ENCODE measurements around the gene FBXO38.

Gene FBXO38

DNA sequence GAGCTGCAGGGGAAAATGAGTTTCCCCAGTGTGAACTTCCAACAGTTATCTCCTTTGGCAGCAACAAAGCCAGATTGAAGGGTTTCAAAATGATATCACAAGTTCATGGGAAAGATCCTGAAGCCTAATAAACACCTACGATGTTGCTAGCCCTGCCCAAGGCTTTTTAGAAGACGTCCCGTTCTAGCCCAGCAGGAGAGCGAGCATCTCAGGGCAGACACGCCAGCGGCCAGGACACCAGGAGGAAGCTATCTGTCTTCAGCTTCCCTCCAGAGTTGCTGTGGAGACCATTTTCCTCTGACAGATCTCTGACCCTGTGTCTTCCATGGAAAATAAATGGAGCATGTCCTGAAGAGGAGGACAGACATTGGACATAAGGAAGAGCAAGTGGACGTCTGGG lies 98.4 kb downstream of the FBXO38 start:
- H3K27ac ChIP-seq (ENCODE audit: low read length) = no peak overlapping the region
- no peaks in the 10 kb centered on the region for H3K9me3 ChIP-seq (ENCODE audit: control insufficient read depth in 1 of 2, low read length in 2 of 2)
- H3K4me1 ChIP-seq (ENCODE audit: control insufficient read depth in 1 of 2, insufficient read depth in 2 of 2, low read length in 2 of 2) = no peaks in the 10 kb centered on the region
- H3K4me3 ChIP-seq (ENCODE audit: low read depth in 1 of 2, low read length in 2 of 2) = no peak overlapping the region
- no peaks in the 10 kb centered on the region for H3K36me3 ChIP-seq (ENCODE audit: control insufficient read depth in 1 of 2, insufficient read depth in 2 of 2, low read length in 2 of 2)
- no peaks in the 10 kb centered on the region for H3K27me3 ChIP-seq (ENCODE audit: low read depth, low read length)

DNA sequence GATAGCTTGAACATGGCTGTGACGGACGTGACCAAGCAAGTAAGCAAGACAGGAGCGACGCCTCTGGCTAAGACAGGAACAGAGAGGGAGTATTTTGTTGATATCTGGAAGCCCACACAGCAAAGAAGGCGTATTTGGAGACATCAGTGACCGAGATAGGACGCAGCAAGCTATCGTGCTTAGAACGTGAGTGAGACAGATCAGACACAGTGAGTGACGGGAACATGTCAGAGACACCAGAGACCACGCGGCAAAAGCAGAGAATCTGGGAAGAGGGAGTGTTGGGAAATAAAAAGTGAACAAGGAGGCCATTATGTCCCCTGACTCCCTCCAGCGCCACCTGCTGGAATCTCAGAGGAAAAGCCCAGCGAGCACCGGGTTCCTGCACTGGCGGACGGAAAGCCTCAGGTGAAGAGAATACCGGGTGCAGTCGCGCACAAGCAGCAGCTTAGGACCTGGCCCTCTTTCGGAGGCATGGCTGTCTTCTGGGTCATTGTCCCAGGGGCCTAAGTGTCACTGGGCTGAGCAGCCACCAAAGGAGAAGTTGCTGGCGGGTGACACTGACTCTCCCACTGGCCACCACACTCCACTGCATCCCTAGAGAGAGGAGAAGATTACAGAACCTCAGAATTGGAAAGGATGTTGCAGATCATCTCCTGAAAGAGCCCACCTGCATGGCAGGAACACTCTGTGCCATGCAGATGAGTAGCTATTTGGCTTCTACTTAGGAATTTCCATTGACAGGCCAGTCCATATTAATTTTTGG lies 99.1 kb downstream of the FBXO38 start:
- H3K36me3 ChIP-seq (ENCODE audit: control insufficient read depth in 1 of 2, insufficient read depth in 2 of 2, low read length in 2 of 2) = no peaks in the 10 kb centered on the region
- H3K27ac ChIP-seq (ENCODE audit: low read length) = no peak overlapping the region
- no peaks in the 10 kb centered on the region for H3K4me1 ChIP-seq (ENCODE audit: control insufficient read depth in 1 of 2, insufficient read depth in 2 of 2, low read length in 2 of 2)
- H3K4me3 ChIP-seq (ENCODE audit: low read depth in 1 of 2, low read length in 2 of 2) = no peak overlapping the region
- no peaks in the 10 kb centered on the region for H3K27me3 ChIP-seq (ENCODE audit: low read depth, low read length)
- H3K9me3 ChIP-seq (ENCODE audit: control insufficient read depth in 1 of 2, low read length in 2 of 2) = no peaks in the 10 kb centered on the region

DNA sequence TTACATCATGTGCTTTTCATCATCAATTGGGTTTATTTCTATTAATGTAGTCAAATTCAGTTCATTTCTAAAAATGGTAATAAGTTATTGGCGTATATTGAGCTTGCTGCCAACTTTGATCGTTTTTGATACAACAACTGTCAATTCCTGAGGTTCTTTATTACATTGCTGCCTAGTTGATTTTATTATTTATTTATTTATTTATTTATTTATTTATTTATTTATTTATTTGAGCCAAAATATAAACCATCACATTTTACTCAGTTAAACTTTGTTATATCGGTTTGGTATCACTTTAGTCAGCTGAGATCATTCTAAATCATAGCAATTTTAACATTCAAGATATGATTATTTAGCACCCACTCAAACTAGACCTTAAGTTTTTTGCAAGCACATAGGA lies 100.0 kb downstream of the FBXO38 start:
- no peaks in the 10 kb centered on the region for H3K36me3 ChIP-seq (ENCODE audit: control insufficient read depth in 1 of 2, insufficient read depth in 2 of 2, low read length in 2 of 2)
- H3K4me1 ChIP-seq (ENCODE audit: control insufficient read depth in 1 of 2, insufficient read depth in 2 of 2, low read length in 2 of 2) = no peaks in the 10 kb centered on the region
- no peak overlapping the region for H3K27ac ChIP-seq (ENCODE audit: low read length)
- no peaks in the 10 kb centered on the region for H3K27me3 ChIP-seq (ENCODE audit: low read depth, low read length)
- H3K9me3 ChIP-seq (ENCODE audit: control insufficient read depth in 1 of 2, low read length in 2 of 2) = no peaks in the 10 kb centered on the region
- no peak overlapping the region for H3K4me3 ChIP-seq (ENCODE audit: low read depth in 1 of 2, low read length in 2 of 2)

DNA sequence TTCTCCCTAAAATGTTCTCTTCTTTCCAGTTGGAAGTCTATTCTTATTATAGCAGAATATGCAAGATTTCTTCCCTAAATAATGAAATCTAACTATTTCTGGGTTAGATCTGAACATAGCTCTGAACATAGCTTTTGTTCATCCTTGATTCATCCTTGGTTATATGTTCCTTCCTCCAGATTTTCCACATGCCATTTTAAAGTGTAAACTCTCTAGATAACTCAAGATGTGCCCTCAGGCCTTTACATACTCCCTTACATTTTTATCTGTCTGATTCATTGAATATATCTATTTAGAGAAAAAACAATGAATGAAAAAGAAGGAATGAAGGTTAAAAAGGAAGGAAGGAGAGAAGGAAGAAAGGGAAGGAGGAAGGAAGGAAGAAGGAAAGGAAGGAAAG lies 100.9 kb downstream of the FBXO38 start:
- Histone ChIP-seq H3K4me1 (ENCODE audit: control insufficient read depth in 1 of 2, insufficient read depth in 2 of 2, low read length in 2 of 2) (no peaks in the 10 kb centered on the region), H3K36me3 (ENCODE audit: control insufficient read depth in 1 of 2, insufficient read depth in 2 of 2, low read length in 2 of 2) (no peaks in the 10 kb centered on the region), H3K27me3 (ENCODE audit: low read depth, low read length) (no peaks in the 10 kb centered on the region), H3K27ac (ENCODE audit: low read length) (no peak overlapping the region), H3K9me3 (ENCODE audit: control insufficient read depth in 1 of 2, low read length in 2 of 2) (no peaks in the 10 kb centered on the region), H3K4me3 (ENCODE audit: low read depth in 1 of 2, low read length in 2 of 2) (no peak overlapping the region)

DNA sequence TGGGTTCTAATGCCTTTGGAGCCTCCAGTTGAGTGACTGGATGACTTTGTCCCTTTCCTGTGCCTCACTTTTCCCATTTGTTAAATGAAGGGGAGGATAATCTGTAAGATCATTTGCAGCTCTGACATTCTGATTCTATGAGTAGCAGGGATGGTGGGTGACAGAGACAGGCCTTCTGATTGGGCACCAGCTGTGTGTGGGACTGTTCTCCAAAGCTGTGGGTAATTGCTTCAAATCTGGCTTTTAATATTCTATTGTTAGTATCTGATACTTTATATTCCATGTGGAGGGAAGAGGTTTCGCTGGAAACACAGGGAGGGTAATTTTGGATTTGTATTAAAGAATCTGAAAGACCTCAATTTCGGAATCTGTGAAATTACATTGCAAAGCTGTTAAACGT lies 102.7 kb downstream of the FBXO38 start:
- no peak overlapping the region for H3K4me3 ChIP-seq (ENCODE audit: low read depth in 1 of 2, low read length in 2 of 2)
- no peaks in the 10 kb centered on the region for H3K27me3 ChIP-seq (ENCODE audit: low read depth, low read length)
- no peaks in the 10 kb centered on the region for H3K4me1 ChIP-seq (ENCODE audit: control insufficient read depth in 1 of 2, insufficient read depth in 2 of 2, low read length in 2 of 2)
- H3K27ac ChIP-seq (ENCODE audit: low read length) = no peak overlapping the region
- no peaks in the 10 kb centered on the region for H3K9me3 ChIP-seq (ENCODE audit: control insufficient read depth in 1 of 2, low read length in 2 of 2)
- no peaks in the 10 kb centered on the region for H3K36me3 ChIP-seq (ENCODE audit: control insufficient read depth in 1 of 2, insufficient read depth in 2 of 2, low read length in 2 of 2)

DNA sequence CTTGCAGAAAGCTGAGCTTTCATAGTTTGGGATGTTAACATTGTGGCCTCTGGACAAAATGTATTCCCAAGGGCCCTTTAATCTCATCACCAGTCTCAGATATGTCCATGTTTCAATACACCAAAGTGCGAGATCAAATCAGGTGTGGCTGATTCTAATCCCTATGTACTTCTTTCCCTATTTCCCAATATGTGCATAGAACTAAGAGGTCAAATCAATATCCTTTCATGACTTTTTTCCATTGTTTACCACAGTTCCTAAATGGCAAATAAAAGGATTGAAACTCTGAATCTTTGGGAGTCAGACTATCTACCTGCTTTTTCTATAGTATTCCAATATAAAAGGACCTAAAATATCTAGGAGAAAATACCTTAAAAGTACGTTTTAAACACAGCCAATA lies 105.0 kb downstream of the FBXO38 start:
- Histone ChIP-seq H3K27me3 (ENCODE audit: low read depth, low read length) (no peaks in the 10 kb centered on the region), H3K27ac (ENCODE audit: low read length) (no peak overlapping the region), H3K36me3 (ENCODE audit: control insufficient read depth in 1 of 2, insufficient read depth in 2 of 2, low read length in 2 of 2) (no peaks in the 10 kb centered on the region), H3K4me1 (ENCODE audit: control insufficient read depth in 1 of 2, insufficient read depth in 2 of 2, low read length in 2 of 2) (no peaks in the 10 kb centered on the region), H3K4me3 (ENCODE audit: low read depth in 1 of 2, low read length in 2 of 2) (no peak overlapping the region), H3K9me3 (ENCODE audit: control insufficient read depth in 1 of 2, low read length in 2 of 2) (no peaks in the 10 kb centered on the region)

DNA sequence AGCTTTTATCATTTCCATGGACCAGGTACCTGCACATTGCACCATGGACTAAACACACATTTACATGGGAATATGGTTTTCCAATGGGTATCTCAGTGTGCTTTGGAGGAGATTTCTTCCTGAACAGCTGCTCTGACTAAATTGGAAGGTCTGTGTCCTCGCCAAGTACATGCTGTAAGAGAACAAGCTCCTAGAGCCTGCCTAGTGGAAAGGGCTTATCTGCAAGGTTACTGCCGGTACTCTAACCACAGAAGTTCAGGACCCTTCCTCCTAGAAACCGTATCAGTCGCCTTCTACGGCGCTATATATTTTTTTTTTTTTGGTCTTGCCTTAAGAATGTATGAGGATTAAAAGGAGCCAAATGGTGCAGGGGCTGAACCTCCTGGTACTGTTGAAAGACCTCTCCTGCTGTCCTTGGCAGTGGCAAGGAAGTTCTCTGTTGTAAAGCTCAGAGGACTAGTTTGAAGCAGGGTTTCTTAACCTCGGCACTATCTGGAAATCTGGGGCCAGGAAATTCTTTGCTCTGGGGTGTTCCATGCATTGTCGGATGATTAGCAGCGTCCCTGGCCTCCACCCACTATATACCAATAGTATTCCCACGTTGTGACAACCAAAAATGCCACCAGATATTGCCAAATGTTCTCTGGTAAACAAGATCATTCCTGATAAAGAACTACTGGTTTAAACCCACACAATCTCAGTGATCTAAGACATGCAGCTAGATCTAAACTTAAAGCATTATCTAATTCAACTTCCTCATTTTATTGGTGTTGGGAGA lies 107.4 kb downstream of the FBXO38 start:
- no peak overlapping the region for H3K27ac ChIP-seq (ENCODE audit: low read length)
- H3K9me3 ChIP-seq (ENCODE audit: control insufficient read depth in 1 of 2, low read length in 2 of 2) = no peaks in the 10 kb centered on the region
- H3K4me1 ChIP-seq (ENCODE audit: control insufficient read depth in 1 of 2, insufficient read depth in 2 of 2, low read length in 2 of 2) = no peaks in the 10 kb centered on the region
- H3K27me3 ChIP-seq (ENCODE audit: low read depth, low read length) = no peaks in the 10 kb centered on the region
- no peak overlapping the region for H3K4me3 ChIP-seq (ENCODE audit: low read depth in 1 of 2, low read length in 2 of 2)
- H3K36me3 ChIP-seq (ENCODE audit: control insufficient read depth in 1 of 2, insufficient read depth in 2 of 2, low read length in 2 of 2) = no peaks in the 10 kb centered on the region

DNA sequence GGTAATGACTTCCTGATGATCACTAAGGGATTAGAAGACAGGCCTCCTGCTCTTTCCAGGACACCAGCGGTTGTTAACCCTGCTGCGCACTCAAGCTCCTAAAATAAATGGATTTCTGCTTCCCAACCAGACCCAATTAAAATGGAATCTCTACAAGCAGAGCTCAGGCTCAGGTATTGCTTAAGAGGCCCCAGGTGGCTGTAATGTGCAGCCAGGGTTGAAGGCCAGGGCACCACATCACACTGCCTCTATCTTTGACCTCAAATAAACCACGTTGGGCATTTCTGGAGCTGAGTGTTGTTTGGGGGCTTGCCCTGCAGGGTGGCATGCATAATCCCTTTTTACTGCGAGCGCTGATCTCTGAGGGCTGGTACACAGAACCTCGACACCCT lies 108.0 kb downstream of the FBXO38 start:
- Histone ChIP-seq H3K9me3 (ENCODE audit: control insufficient read depth in 1 of 2, low read length in 2 of 2) (no peaks in the 10 kb centered on the region), H3K36me3 (ENCODE audit: control insufficient read depth in 1 of 2, insufficient read depth in 2 of 2, low read length in 2 of 2) (no peaks in the 10 kb centered on the region), H3K4me3 (ENCODE audit: low read depth in 1 of 2, low read length in 2 of 2) (no peak overlapping the region), H3K27me3 (ENCODE audit: low read depth, low read length) (no peaks in the 10 kb centered on the region), H3K4me1 (ENCODE audit: control insufficient read depth in 1 of 2, insufficient read depth in 2 of 2, low read length in 2 of 2) (no peaks in the 10 kb centered on the region), H3K27ac (ENCODE audit: low read length) (no peak overlapping the region)

DNA sequence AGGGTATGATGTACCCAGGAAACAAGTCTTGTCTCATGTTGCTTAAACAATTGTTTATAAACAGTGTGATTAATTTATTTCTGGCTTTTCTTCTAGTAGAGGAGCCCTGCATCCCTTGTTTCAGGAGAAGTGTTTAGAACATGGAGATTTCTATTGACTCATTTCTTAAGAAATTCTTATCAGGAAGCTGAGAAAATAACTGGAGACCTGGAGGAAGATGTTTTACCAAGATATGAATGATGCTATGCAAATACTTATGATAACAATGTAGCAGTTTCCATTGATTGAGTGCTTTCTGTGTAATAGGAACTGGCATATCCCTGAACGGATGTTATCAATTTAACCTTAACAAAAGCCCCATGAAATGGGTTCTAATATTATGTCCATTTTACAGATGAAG lies 108.6 kb downstream of the FBXO38 start:
- H3K36me3 ChIP-seq (ENCODE audit: control insufficient read depth in 1 of 2, insufficient read depth in 2 of 2, low read length in 2 of 2) = no peaks in the 10 kb centered on the region
- no peak overlapping the region for H3K4me3 ChIP-seq (ENCODE audit: low read depth in 1 of 2, low read length in 2 of 2)
- H3K27ac ChIP-seq (ENCODE audit: low read length) = no peak overlapping the region
- H3K9me3 ChIP-seq (ENCODE audit: control insufficient read depth in 1 of 2, low read length in 2 of 2) = no peaks in the 10 kb centered on the region
- H3K27me3 ChIP-seq (ENCODE audit: low read depth, low read length) = no peaks in the 10 kb centered on the region
- H3K4me1 ChIP-seq (ENCODE audit: control insufficient read depth in 1 of 2, insufficient read depth in 2 of 2, low read length in 2 of 2) = no peaks in the 10 kb centered on the region
